HEK293T (cell line): ENCODE results near the gene PKLR.
"Not testable (repeated sequence)": the region's sequence is repeated elsewhere in the genome, so short reads cannot be mapped to it uniquely, and the experiment has no call there.

Source experiments
- CTCF ChIA-PET: fragments of 350-600 bp; formaldehyde crosslinking; extraction: SDS; loops from one replicate; lab custom pipeline; 2021; ENCODE audit warnings: antibody characterized with exemption, inconsistent platforms; lab: Yijun Ruan, JAX
- POLR2A ChIA-PET: fragments of 350-600 bp; formaldehyde crosslinking; extraction: SDS; loops from one replicate; lab custom pipeline; 2020; ENCODE audit warnings: antibody characterized with exemption, inconsistent platforms; lab: Yijun Ruan, JAX
- DNase-seq: peaks from one replicate; pipeline ENCODE4 v3.0.0; 2012; ENCODE audit warnings: mixed read lengths; ENCODE audit errors: extremely low spot score
- ARNT ChIP-seq: fragments of 450-650 bp; IDR thresholded peaks from 2 replicates; pipeline ENCODE4 v1.6.1; 2017; ENCODE audit warnings: mild to moderate bottlenecking
- BHLHE40 ChIP-seq: fragments of 450-650 bp; IDR thresholded peaks from 2 replicates; pipeline ENCODE4 v1.6.1; 2016; ENCODE audit warnings: mild to moderate bottlenecking, moderate library complexity, borderline replicate concordance
- CTBP1 ChIP-seq: fragments of 450-650 bp; IDR thresholded peaks from 2 replicates; pipeline ENCODE4 v1.6.1; 2016; ENCODE audit warnings: borderline replicate concordance
- ELF4 ChIP-seq: fragments of 450-650 bp; IDR thresholded peaks from 2 replicates; pipeline ENCODE4 v1.6.1; 2017; ENCODE audit warnings: antibody characterized with exemption
- FOXA1 ChIP-seq: fragments of 450-650 bp; IDR thresholded peaks from 2 replicates; pipeline ENCODE4 v1.6.1; 2016; ENCODE audit warnings: mild to moderate bottlenecking
- FOXK2 ChIP-seq: fragments of 450-650 bp; IDR thresholded peaks from 2 replicates; pipeline ENCODE4 v1.6.1; 2016; ENCODE audit warnings: mild to moderate bottlenecking
- FOXM1 ChIP-seq: fragments of 450-650 bp; IDR thresholded peaks from 2 replicates; pipeline ENCODE4 v1.6.1; 2017; ENCODE audit warnings: mild to moderate bottlenecking, borderline replicate concordance
- HDGF ChIP-seq: fragments of 450-650 bp; IDR thresholded peaks from 2 replicates; pipeline ENCODE4 v1.6.1; 2017; ENCODE audit warnings: antibody characterized with exemption, borderline replicate concordance
- L3MBTL2 ChIP-seq: fragments of 450-650 bp; conservative IDR thresholded peaks from 2 replicates; pipeline ENCODE4 v1.6.1; 2016; ENCODE audit warnings: mild to moderate bottlenecking
- LEF1 ChIP-seq: fragments of 450-650 bp; IDR thresholded peaks from 2 replicates; pipeline ENCODE4 v1.6.1; 2017; ENCODE audit warnings: mild to moderate bottlenecking, borderline replicate concordance
- NFRKB ChIP-seq: fragments of 450-650 bp; IDR thresholded peaks from 2 replicates; pipeline ENCODE4 v1.6.1; 2016; ENCODE audit warnings: mild to moderate bottlenecking, moderate library complexity
- SP1 ChIP-seq: fragments of 450-650 bp; IDR thresholded peaks from 2 replicates; pipeline ENCODE4 v1.6.1; 2017
- SUZ12 ChIP-seq: fragments of 450-650 bp; IDR thresholded peaks from 2 replicates; pipeline ENCODE4 v1.6.1; 2016; ENCODE audit warnings: mild to moderate bottlenecking
- TARDBP ChIP-seq: fragments of 450-650 bp; IDR thresholded peaks from 2 replicates; pipeline ENCODE4 v1.6.1; 2016
- ZNF384 ChIP-seq: fragments of 450-650 bp; IDR thresholded peaks from 2 replicates; pipeline ENCODE4 v1.6.1; 2016
- TF ChIP-seq, protein P1 (sequence below): fragments of 450-650 bp; IDR thresholded peaks from 2 replicates; pipeline ENCODE4 v1.6.1; 2016

Gene PKLR

DNA sequence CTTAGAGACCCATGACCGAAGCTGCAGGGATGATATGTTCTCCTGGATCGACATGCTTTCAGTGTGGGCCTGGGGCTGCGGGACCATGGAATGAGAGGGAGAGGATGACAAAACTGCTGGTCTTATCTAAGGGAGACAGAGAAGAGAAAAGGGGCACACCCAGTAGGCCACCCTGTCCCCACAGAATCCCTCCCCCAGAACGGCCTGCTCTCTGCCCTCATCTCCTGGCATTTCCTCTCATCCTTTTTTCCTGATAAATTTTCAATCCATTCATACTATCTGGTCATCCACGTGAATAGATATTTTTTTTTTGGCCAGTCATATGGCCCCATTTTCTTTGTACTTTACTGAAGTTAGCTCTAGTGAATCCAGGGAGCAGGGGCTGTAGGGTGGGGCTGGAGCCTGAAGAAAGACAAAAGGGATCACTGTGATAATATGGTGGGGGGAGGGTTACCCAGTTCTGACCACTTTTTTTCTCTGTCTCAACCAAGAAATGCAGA, at the start of gene PKLR:
Gene PKLR, minus strand, starts transcription at position 97 of the 500 bp plus-strand sequence. Its CDS starts 43 bp downstream, at position 54.
- no peak for TF ChIP-seq FOXM1
- TF ChIP-seq FOXA1, result no peak
- no peak for TF ChIP-seq TARDBP
- no peak for TF ChIP-seq SP1
- TF ChIP-seq ELF4, result no peak
- no peak for TF ChIP-seq BHLHE40
- TF ChIP-seq FOXK2, result no peak
- TF ChIP-seq LEF1, result no peak
- TF ChIP-seq CTBP1, result no peak
- no peak for TF ChIP-seq L3MBTL2
- TF ChIP-seq, protein P1, sequence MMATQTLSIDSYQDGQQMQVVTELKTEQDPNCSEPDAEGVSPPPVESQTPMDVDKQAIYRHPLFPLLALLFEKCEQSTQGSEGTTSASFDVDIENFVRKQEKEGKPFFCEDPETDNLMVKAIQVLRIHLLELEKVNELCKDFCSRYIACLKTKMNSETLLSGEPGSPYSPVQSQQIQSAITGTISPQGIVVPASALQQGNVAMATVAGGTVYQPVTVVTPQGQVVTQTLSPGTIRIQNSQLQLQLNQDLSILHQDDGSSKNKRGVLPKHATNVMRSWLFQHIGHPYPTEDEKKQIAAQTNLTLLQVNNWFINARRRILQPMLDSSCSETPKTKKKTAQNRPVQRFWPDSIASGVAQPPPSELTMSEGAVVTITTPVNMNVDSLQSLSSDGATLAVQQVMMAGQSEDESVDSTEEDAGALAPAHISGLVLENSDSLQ, result no peak
- no peak for TF ChIP-seq SUZ12
- no peak for TF ChIP-seq ZNF384
- TF ChIP-seq NFRKB, result no peak
- TF ChIP-seq HDGF, result no peak
- ChIA-PET CTCF (interaction anchor here (0.8 kb wide), 1 partner anchor 792 kb away, joined by 7 read pairs; no protein-coding TSS in a partner anchor), POLR2A (interaction anchor here (1.0 kb wide), 1 partner anchor 39 kb away, joined by 3 read pairs; the partner anchor contains the start of gene SCAMP3)
- DNase-seq, result no peak

DNA sequence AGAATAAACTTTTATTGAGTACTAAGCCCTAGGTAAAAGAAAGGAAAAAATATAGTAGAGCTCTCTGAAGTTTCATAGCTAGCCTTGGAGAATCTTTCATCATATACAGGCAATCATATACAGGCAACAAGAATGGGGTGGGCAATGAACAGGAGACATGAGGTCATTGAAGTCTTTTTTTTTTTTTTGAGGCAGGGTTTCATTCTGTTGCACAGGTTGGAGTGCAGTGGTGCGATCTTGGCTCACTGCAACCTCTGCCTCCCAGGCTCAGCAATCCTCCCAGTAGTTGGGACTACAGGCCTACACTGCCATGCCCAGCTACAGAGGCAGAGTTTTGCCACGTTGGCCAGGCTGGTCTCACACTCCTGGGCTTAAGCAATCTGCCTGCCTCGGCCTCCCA, 41.6 kb upstream of the PKLR start:
- ChIA-PET CTCF (no interaction called here), POLR2A (no interaction called here)
- DNase-seq, result no peak
- TF ChIP-seq ZNF384 (no peak), FOXM1 (no peak), FOXK2 (no peak), SP1 (no peak), HDGF (no peak), LEF1 (no peak), FOXA1 (no peak), ELF4 (no peak), NFRKB (no peak), ARNT (no peak), TARDBP (no peak), BHLHE40 (no peak), L3MBTL2 (no peak), CTBP1 (no peak), SUZ12 (no peak)
- TF ChIP-seq, protein P1, result no peak

DNA sequence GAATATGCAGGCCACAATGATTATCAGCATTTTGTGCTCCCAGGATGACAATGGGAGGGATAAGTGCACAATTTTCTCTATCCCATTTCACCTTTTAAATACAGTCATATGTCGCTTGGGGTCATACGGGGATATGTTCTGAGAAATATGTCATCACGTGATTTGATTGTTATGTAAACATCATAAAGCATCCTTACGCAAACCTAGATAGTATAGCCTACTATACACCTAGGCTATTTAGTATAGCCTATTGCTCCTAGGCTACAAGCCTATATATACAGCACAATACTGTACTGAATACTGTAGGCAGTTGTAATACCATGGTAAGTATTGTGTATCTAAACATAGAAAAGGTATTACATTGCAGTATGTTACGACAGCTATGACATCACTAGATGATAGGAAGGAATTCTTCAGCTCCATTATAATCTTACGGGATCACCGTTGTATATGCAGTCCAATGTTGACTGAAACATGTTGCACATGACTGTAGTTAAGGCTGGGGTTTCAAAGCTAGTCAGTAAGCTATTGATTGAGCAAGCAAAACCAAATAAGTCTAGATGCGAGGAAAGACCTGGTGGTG, 38.4 kb upstream of the PKLR start:
- no peak for DNase-seq
- TF ChIP-seq L3MBTL2 (no peak), SUZ12 (no peak), NFRKB (no peak), HDGF (no peak), ZNF384 (no peak), ARNT (no peak), ELF4 (no peak), TARDBP (no peak), FOXK2 (no peak), SP1 (no peak), LEF1 (no peak), CTBP1 (no peak), BHLHE40 (no peak), FOXA1 (no peak)
- TF ChIP-seq, protein P1, result no peak
- CTCF ChIA-PET, result interaction anchor here (1.1 kb wide), 1 partner anchor 16 kb away, joined by 3 read pairs; no protein-coding TSS in a partner anchor
- POLR2A ChIA-PET, result no interaction called here

DNA sequence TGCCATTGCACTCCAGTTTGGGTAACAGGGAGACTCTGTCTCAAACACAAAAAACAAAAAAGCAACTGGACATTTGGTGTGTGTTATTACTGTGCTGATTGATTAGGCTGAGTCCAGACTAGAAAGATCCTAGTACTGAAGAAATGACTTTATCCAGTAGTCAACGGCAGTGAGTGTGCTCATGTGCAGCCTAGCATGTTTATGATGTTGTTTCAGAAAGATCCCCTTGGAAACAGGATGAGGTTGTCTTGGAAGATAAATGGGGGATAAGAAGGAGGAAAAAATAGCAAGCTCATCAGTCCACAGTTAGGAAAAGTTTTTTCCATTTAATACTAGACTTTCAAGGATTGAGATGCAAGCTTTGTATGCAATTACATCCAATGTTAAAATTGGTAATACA, 33.7 kb upstream of the PKLR start:
- ChIA-PET POLR2A (interaction anchor here (0.6 to 1.2 kb wide), 2 partner anchors 10 to 11 kb away, joined by 3 read pairs; no protein-coding TSS in a partner anchor), CTCF (no interaction called here)
- DNase-seq, result no peak
- no peak for TF ChIP-seq ELF4
- no peak for TF ChIP-seq CTBP1

DNA sequence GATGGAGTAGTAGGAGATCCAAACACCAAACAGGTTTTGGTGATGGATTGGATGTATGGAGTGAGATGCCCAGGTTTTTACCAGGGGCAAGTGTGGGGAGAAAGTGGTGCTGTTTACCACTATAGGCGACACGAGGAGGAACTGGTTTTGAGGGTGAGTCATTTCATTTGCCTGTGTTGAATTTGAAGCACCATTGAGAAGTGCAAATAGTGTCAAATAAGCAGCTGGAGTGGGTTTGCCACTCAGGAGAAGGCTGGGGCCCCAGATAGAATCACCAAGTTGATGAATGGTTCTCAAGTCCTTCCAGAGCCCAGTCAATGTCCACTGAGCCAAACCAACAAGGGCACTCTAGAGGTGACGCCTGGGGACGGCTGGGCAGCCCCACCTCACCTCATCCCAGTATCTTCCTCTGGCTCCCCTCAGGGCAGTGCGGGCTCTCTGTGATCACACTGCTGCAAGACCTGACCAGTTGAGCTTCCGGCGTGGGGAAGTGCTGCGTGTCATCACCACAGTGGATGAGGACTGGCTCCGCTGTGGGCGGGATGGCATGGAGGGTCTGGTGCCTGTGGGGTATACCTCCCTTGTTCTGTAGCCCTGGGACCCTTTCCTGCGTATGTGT, 28.9 kb upstream of the PKLR start:
- ChIA-PET CTCF (no interaction called here), POLR2A (no interaction called here)
- DNase-seq, result no peak
- TF ChIP-seq SP1 (no peak), BHLHE40 (no peak), LEF1 (no peak), FOXA1 (no peak), NFRKB (no peak), ARNT (no peak), ZNF384 (no peak), HDGF (no peak), ELF4 (no peak), SUZ12 (no peak), CTBP1 (no peak), FOXK2 (no peak), FOXM1 (no peak), TARDBP (no peak), L3MBTL2 (no peak)
- TF ChIP-seq, protein P1, result no peak

DNA sequence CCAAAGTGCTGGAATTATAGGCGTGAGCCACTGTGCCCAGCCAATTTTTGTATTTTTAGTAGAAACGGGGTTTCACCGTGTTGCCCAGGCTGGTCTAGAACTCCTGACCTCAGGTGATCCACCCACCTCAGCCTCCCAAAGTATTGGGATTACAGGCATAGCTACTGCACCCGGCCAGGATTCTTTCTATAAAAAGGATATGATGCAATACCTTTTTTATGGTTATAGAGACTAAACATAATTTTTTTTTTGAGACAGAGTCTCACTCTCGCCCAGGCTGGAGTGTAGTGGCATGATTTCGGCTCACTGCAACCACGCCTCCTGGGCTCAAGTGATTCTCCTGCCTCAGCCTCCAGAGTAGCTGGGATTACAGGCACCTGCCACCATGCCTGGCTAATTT, 27.6 kb upstream of the PKLR start:
- POLR2A ChIA-PET, result interaction anchor here (0.6 to 0.7 kb wide), 2 partner anchors 23 to 578 kb away, joined by 3 to 4 read pairs; no protein-coding TSS in a partner anchor
- CTCF ChIA-PET, result interaction anchor here (0.7 kb wide), 1 partner anchor 56 kb away, joined by 3 read pairs; no protein-coding TSS in a partner anchor
- not testable (repeated sequence) for DNase-seq
